Measurements from ENCODE around the gene KYAT1.
"Not testable (repeated sequence)": the region's sequence is repeated elsewhere in the genome, so short reads cannot be mapped to it uniquely, and the experiment has no call there.

KYAT1 gene

DNA sequence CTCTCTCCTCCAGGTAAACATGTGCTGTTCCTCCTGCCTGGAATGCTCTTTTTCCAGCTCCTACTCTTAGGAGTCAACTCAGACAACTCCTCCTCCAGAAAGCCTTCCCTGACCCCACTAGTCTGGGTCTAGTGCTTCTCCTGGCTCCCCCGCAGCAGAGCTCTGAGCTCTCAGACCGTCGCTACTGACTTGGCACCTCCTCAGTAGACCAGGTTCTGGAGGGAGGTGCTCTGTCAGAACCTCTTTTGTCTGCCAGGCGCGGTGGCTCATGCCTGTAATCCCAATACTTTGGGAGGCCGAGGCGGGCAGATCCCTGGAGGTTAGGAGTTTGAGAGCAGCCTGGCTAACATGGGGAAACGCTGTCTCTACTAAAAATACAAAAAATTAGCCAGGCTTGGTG is 3.6 kb upstream of the KYAT1 start:
- no peak for DNase-seq (ENCODE audit: low spot score)

DNA sequence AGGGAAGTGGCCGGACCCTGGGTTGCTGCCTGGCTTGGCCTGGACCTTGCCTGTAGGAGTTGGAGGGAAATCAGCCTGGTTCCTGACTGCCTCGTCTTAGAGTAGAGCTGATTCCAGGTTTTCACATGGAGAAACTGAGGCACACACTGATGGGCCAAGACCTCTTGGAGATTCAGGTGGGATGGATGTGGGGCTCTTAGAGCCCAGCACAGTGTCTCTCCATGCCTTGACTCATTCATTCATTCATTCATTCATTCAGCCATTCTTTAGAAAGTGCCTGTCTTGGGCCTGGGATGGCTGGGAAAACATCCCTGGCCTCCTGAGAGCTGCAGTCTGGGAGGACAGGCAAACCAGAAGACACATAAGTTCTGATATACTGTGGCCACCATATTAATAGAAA is 2.4 kb upstream of the KYAT1 start:
- no peak for DNase-seq (ENCODE audit: low spot score)

DNA sequence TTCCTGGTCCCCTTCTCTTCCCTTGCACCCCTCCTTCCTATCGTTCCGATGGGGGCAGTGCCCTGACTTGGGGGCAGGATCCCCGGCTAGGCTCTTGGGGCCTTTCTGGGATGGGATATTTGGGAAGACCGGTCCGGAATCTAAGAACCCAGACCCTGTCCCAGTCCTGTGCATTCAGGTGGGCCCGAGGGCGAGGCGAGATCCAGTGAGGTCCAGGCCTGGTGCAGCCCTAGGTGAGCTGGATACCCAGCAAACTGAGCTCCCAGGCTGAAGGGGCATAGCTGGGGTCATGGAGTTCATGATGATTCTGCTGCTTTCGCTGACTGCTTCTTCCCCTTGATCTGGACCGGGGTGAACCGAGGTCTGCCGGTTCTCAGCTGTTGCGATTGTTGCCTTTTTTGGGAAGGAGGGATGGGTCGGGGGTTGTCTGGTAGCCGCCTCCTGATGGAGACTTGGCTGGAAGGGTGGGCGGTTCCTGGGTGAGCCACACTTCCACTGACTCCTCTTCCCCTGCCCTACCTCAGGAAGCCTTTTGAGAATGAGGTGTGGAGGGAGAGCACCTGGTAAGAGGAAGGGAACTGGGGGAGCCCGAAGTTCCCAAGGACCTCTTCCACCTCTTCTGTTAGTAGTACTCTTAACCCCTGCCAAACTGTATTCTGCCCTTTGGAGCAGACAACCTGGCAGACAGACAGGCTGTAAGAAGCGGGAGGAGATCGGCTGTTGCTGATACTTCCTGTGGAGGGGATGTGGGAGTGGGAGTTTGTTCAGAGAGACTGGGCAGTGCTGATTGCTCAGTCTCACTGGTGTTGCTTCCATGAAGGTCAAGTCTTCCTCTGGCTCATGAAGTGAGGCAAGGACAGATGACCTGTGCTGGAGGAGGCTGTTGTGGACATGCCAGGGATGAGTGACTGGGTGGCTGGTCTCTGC is 1.2 kb upstream of the KYAT1 start:
- DNase-seq (ENCODE audit: low spot score) = peak; percentile 6

DNA sequence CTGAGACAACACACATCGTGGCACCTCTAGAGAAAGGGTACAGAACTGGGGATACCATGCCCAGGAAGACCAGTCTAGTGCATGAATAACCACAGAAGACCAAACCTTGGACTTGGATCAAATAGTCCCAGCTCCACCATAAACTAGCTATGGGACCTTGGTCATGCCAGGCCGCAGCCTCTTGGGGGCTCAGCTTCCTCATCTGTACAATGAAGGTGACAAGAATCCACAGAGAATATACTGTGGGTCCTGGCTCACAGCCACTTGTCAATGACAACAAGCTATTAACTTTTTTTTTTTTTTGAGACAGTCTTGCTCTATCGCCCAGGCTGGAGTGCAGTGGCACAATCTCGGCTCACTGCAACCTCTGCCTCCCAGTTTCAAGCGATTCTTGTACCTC is 3.9 kb downstream of the KYAT1 start:
- no peak for DNase-seq (ENCODE audit: low spot score)

DNA sequence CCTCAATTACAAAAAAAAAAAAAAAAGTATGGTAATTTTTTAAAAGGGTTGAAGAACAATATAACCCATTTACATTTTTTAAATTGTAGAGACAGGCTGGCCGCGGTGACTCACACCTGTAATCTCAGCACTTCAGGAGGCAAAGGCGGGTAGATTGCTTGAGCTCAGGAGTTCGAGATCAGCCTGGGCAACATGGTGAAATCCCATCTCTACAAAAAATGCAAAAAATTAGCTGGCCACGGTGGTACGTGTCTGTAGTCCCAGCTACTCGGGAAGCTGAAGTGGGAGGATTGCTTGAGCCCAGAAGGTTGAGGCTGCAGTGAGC is 10.8 kb downstream of the KYAT1 start:
- DNase-seq (ENCODE audit: low spot score) = not testable (repeated sequence)

DNA sequence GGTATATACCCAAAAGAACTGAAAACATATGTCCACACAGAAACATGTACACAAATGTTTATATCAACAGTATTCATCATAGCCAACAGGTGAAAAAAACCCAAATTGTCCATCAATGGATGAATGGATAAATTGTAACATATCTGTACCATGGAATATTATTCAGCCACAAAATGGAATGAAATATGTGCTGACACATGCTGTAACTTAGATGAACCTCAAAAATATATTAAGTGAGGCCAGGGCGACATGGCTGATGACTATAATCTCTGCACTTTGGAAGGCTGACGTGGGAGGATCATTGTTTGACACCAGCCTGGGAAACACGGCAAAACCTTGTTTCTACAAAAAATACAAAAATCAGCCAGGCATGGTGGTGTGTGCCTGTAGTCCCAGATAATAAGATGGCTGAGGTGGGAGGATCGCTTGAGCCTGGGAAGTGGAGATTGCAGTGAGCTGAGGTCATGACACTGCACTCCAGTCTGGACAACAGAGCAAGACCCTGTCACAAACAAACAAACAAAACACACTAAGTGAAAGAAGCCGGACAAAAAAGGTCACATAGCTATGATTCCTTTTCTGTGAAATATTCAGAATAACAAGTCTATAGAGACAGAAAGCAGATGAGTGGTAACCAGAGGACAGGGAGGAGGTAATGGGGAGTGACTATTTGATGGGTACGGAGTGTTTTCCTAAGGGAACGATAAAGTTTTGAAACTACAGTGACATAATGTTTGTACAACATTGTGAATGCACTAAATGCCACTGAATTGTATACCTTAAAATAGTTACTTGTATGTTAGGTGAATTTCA is 11.4 kb downstream of the KYAT1 start:
- DNase-seq (ENCODE audit: low spot score) = no peak

DNA sequence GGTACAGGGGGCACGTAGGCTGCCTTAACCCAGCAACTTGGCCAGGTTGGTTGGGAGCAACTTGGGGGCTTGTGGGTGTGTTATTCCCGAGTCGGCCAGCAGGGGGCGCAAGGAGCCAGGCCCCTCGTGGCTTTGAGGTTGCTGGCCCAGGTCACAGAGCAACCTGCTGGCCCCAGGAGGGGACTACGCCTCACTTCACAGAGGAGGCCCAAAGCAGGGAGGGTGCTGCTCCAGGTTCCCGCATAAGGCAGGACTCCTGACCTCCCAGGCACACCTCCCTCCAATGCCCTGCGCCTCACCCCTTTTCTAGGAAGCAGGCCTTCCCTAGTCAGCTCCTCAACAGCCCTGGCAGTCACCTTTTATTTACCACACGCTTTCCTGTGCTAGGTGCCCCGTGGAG is 18.1 kb downstream of the KYAT1 start:
- peak; percentile 82 for DNase-seq (ENCODE audit: low spot score)

DNA sequence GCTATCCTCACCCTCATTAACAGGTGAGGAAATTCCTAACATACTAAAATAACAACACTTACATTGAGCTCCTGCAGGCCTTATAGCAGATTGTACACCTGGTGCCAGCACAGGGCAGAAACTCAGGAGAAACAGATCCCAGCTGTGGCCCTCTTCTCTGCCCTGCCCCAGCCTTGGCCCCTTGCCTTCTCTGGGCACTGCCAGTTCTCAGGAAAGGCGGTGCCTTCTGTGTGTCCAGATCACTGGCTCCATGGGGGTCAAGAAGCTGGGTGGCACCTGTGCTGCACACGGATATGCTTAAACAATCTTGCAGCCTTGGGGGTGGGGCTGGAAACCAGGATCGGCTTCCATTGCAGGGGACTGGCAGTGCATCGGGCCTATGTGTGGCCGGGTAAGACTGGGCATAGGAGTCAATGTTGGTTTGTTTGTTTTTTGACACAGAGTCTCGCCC is 19.3 kb downstream of the KYAT1 start:
- DNase-seq (ENCODE audit: low spot score) = no peak

DNA sequence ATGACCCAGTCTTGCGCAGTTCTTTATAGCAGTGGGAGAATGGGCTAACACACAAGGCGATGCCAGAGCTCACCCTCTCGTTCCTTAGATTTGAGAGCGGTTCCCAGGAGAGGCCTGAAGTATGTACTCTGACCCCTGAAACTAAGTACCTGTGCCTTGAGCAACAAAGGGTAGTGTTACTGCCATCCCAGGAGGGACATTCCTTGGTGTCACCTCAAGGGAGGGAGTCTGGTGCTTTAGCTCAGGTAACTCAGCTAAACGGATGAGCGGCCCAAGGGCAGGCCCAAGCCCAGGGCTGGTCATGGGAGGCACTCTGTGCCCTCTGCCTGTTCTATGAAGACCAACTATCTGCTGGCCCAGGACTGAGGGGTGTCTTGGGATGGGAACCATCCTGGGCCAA is 20.2 kb downstream of the KYAT1 start:
- DNase-seq (ENCODE audit: low spot score) = no peak

DNA sequence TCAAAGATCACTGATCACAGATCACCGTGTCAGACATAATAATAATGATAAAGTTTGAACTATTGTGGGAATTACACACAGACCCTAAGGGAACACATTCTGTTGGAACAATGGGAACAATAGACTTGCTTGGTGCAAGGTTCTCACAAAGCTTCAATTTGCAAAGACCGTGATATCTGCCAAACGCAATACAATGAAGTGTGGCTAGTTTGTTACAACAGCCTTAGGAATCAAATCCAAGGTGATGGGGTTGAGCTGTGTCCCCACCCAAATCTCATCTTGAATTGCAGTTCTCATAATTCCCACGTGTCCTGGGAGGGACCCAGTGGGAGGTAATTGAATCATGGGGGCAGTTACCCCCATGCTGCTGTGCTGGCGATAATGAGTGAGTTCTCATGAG is 20.8 kb downstream of the KYAT1 start:
- DNase-seq (ENCODE audit: low spot score) = no peak

DNA sequence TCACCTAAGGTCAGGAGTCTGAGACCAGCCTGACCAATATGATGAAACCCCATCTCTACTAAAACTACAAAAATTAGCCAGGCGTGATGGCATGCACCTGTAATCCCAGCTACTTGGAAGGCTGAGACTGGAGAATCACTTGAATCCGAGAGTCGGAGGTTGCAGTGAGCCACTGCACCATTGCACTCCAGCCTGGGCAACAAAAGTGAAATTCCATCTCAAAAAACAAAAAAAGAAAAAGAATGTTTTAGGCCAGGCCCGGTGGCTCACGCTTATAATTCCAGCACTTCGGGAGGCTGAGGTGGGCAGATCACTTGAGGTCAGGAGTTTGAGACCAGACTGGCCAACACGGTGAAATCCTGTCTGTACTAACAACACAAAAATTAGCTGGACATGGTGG is 23.3 kb downstream of the KYAT1 start:
- not testable (repeated sequence) for DNase-seq (ENCODE audit: low spot score)

DNA sequence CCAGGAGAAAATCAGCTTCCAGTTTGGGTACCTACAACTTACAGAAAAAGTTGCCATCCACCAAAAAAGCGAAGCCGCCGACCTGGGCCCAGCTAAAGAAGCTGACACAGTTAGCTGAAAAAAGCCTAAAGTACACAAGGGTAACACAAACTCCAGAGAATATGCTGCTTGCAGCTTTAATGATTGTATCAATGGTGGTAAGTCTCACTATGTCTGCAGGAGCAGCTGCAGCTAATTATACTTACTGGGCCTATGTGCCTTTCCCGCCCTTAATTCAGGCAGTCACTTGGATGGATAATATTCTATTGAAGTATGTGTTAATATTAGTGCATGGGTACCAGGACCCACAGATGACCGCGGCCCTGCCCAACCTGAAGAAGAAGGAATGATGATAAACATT is 27.3 kb downstream of the KYAT1 start:
- DNase-seq (ENCODE audit: low spot score) = not testable (repeated sequence)

DNA sequence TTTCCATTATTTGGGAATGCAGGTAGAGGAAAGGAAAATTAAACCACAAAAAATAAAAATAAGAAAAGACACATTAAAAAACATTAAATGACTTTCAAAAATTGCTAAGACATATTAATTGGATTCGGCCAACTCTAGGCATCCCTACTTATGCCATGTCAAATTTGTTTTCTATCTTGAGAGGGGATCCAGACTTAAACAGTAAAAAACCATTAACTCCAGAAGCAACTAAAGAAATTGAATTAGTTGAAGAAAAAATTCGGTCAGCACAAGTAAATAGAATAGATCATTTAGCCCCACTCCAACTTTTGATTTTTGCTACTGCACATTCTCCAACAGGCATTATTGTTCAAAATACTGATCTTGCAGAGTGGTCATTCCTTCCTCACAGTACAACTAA is 29.1 kb downstream of the KYAT1 start:
- DNase-seq (ENCODE audit: low spot score) = not testable (repeated sequence)

DNA sequence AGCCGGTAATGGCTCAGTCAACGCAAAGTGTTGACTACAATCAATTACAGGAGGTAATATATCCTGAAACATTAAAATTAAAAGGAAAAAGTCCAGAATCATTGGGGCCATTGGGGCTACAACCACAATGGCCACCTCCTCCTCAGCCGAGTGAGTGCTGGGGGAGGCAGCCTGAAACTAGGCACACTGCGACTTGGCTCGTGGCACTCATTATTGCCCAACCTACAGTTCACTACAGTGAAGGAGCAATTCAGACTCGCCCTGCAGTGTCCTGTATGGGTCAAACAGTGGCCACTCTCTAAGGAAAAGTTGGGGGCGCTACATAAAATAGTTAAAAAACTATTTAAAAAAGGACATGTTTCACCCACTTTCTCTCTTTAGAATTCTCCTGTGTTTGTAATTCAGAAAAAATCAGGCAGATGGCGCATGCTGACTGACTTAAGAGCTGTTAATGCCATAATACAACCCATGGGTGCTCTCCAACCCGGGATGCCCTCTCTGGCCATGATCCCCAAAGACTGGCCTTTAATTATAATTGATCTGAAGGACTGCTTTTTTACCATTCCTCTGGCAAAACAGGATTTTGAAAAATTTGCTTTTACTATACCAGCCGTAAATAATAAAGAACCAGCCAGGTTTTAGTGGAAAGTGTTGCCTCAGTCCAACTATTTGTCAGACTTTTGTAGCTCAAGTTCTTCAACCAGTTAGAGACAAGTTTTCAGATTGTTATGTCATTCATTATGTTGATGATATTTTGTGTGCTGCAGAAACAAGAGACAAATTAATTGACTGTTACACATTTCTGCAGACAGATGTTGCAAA is 29.8 kb downstream of the KYAT1 start:
- DNase-seq (ENCODE audit: low spot score) = not testable (repeated sequence)

DNA sequence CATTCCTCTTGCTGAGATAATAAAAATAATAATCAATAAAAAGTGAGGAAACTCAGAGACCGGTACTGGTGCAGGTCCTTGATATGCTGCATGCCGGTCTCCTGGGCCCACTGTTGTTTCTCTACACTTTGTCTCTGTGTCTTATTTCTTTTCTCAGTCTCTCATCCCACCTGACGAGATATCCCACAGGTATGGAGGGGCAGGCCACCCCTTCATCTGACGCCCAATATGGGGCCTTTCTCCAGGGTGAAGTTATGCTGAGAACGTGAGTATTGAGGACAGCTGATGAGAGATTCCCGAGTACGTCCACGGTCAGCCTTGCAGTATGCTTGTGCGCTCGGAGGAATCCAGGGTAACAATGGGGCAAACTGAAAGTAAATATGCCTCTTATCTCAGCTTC is 30.7 kb downstream of the KYAT1 start:
- DNase-seq (ENCODE audit: low spot score) = not testable (repeated sequence)

DNA sequence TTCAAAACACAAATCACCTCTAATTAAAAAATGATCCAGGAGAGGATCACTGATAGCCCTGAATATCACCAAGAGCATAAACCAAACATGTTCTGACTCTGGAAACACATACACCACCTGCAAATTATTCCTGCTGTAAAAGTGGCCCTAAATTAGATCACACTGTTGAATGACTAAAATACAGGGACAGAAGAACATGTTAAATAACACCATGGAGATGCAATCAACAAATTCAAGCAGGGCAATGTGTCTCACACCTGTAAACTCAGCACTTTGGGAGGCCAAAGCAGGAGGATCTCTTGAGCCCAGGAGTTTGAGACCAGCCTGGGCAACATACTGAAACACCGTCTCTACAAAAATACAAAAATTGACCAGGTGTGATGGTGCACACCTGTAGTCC is 33.9 kb downstream of the KYAT1 start:
- no peak for DNase-seq (ENCODE audit: low spot score)

DNA sequence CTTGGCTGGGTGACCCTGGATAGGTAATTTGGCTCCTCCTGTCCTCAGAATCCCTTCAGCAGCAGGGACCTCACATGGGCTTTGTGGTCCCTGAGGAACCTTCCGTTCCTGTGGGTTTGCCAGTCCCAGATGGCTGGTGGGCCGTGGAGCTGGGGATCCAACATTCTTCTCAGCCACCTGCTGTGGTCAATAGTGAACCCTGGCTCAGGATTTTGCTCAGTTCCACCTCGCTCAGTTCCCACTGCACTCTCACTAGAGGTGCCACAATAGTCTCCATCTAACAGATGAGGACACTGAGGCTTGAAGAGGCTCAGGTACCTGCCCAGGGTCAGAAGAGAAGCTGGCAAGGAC is 35.1 kb downstream of the KYAT1 start:
- DNase-seq (ENCODE audit: low spot score) = no peak

DNA sequence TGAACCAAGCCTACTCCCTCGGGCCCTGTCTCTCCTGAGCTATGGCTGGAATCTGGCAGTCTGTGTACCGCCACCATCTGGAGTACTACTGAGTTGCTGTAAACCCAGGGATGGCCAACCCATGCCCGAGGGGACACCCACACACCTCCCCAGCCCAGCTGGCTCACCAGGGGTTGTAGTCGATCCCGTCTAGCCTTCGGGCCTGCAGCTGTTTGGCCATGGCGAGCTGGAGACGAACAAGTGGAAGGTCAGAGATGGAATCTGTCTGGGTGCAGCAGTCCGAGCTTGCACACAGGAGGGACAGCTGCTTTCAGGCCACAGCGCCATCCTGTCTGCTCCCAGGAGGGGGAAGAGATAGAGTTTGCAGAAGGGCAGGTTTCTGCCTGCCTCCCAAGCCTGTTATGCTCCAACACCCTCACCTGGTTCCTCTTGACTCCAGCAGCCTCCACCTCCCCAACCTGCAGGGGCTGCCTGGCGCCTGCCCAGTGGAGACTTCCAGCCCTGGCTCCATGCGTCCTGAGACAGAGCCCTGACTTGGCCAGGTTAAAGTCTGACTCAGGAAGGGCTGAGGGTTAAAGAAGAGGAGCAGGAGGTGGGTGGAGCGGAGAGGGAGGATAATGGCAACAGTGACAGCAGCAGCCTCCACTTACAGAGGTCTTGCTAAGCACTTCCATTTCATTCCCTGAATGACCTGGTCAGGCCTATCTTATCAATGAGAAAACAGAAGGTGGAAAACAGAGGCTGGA is 36.4 kb downstream of the KYAT1 start:
- no peak for DNase-seq (ENCODE audit: low spot score)

DNA sequence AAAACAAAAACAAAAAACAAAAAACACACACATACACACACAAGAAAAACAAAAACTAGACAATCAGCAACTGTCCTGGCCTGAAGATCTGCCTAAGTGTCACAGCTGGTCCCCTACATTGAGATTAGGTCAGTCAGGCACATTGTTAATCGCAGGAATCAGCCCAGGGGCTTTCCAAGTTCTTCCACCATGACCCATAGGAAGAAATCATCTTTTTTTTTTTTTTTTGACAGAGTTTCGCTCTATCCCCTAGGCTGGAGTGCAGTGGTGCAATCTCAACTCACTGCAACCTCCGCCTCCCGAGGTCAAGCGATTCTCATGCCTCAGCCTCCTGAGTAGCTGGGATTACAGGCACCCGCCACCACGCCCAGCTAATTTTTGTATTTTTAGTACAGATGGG is 38.6 kb downstream of the KYAT1 start:
- DNase-seq (ENCODE audit: low spot score) = not testable (repeated sequence)

DNA sequence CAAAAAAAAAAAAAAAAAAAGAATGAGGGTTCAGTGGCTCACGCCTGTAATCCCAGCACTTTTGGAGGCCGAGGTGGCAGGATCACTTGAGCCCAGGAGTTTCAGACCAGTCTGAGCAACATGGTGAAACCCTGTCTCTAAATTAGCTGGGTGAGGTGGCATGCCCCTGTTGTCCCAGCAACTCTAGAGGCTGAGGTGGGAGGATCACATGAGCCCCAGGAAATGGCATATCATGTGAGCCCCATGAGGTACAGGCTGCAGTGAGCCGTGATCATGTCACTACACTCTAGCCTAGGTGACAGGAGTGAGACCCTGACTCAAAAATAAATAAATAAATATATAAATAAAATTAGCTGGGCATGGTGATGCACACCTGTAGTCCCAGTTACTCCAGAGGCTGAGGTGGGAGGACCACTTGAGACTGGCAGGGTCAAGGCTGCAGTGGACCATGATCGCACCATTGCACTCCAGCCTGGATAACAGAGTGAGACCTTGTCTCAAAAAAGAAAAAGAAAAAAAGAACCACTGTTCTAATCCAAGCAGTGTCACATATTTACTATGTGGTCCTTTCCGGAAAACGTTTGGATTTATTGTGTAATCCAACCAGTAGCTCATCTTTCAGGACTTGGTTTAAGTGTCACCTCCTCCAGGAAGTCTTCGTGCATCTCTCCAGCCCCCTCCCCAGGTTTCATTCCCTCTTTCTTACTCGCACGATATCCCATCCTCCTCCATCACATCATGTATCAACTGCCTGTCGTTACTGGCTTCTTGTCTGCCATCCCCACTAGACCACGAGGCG is 39.9 kb downstream of the KYAT1 start:
- no peak for DNase-seq (ENCODE audit: low spot score)

DNA sequence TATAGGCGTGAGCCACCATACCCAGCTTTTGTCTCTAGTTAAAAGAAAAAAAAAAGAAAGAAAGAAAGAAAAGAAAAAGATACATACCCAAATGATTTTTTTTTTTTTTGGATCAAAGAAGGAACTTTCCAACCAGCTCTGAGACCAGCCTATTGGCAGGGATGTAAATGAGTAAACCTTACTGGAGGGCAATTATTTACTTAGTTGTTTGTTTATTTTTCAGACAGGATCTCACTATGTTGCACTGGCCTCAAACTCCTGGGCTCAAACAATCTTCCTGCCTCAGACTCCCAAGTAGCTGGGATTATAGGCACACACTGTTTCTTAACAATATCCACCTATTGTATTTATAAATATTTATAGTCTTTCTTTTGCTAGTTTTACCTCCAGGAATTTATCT is 41.2 kb downstream of the KYAT1 start:
- DNase-seq (ENCODE audit: low spot score) = no peak

Measured in AG08395 (cell line).